Measurements from ENCODE around the gene RAB27B.

- TF ChIP-seq GLI2 (tag by site-specific recombination; IDR thresholded peaks at IDR 0.05; ENCODE audit: borderline replicate concordance, low read depth) (no peak), CTCF (tag by site-specific recombination; IDR thresholded peaks at IDR 0.05) (no peak), ZNF184 (tag by site-specific recombination; IDR thresholded peaks at IDR 0.05) (no peak), ZNF157 (tag by site-specific recombination; IDR thresholded peaks at IDR 0.05) (no peak), SALL2 (tag by site-specific recombination; IDR thresholded peaks at IDR 0.05; ENCODE audit: borderline replicate concordance) (no peak), ZNF202 (tag by site-specific recombination; IDR thresholded peaks at IDR 0.05; ENCODE audit: borderline replicate concordance) (no peak), ZFP69B (tag by site-specific recombination; IDR thresholded peaks at IDR 0.05) (no peak), ZNF768 (tag by site-specific recombination; IDR thresholded peaks at IDR 0.05) (no peak), ZNF404 (tag by site-specific recombination; IDR thresholded peaks at IDR 0.05) (no peak), HOXA7 (CRISPR knock-in tag; IDR thresholded peaks at IDR 0.05; ENCODE audit: borderline replicate concordance) (no peak), SETDB1 (IDR thresholded peaks at IDR 0.05; ENCODE audit: insufficient read length, low read length) (no peak), SCRT1 (tag by site-specific recombination; IDR thresholded peaks at IDR 0.05; ENCODE audit: borderline replicate concordance) (no peak)
- TF ChIP-seq, protein P1, sequence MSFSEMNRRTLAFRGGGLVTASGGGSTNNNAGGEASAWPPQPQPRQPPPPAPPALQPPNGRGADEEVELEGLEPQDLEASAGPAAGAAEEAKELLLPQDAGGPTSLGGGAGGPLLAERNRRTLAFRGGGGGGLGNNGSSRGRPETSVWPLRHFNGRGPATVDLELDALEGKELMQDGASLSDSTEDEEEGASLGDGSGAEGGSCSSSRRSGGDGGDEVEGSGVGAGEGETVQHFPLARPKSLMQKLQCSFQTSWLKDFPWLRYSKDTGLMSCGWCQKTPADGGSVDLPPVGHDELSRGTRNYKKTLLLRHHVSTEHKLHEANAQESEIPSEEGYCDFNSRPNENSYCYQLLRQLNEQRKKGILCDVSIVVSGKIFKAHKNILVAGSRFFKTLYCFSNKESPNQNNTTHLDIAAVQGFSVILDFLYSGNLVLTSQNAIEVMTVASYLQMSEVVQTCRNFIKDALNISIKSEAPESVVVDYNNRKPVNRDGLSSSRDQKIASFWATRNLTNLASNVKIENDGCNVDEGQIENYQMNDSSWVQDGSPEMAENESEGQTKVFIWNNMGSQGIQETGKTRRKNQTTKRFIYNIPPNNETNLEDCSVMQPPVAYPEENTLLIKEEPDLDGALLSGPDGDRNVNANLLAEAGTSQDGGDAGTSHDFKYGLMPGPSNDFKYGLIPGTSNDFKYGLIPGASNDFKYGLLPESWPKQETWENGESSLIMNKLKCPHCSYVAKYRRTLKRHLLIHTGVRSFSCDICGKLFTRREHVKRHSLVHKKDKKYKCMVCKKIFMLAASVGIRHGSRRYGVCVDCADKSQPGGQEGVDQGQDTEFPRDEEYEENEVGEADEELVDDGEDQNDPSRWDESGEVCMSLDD (tag by site-specific recombination; IDR thresholded peaks at IDR 0.05), result no peak
- TF ChIP-seq, protein P2, sequence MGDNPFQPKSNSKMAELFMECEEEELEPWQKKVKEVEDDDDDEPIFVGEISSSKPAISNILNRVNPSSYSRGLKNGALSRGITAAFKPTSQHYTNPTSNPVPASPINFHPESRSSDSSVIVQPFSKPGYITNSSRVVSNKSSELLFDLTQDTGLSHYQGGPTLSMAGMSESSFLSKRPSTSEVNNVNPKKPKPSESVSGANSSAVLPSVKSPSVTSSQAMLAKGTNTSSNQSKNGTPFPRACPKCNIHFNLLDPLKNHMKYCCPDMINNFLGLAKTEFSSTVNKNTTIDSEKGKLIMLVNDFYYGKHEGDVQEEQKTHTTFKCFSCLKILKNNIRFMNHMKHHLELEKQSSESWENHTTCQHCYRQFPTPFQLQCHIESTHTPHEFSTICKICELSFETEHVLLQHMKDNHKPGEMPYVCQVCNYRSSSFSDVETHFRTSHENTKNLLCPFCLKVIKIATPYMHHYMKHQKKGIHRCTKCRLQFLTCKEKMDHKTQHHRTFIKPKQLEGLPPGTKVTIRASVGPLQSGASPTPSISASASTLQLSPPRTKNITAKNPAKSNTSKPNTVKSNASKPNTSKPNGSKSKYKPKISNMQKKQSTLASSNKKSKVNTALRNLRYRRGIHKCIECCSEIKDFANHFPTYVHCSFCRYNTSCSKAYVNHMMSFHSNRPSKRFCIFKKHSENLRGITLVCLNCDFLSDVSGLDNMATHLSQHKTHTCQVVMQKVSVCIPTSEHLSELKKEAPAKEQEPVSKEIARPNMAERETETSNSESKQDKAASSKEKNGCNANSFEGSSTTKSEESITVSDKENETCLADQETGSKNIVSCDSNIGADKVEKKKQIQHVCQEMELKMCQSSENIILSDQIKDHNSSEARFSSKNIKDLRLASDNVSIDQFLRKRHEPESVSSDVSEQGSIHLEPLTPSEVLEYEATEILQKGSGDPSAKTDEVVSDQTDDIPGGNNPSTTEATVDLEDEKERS (tag by site-specific recombination; IDR thresholded peaks at IDR 0.05), result no peak
Measured at GRCh38 chr18:54881229-54881768, 53.0 kb downstream of the RAB27B start.

All from HEK293 (cell line).